ENCODE results near the gene TAGLN. TPM values are rescaled to one million over a fixed set of nuclear protein-coding genes. Genes with fewer than 3 reads are reported as not detected.

Gene TAGLN
- total and polyA plus RNA-seq, 2 of the 8 experiments (the other 6 are each of a cell fraction or from before 2014, with no cell fraction given) = 140 to 300 TPM

DNA sequence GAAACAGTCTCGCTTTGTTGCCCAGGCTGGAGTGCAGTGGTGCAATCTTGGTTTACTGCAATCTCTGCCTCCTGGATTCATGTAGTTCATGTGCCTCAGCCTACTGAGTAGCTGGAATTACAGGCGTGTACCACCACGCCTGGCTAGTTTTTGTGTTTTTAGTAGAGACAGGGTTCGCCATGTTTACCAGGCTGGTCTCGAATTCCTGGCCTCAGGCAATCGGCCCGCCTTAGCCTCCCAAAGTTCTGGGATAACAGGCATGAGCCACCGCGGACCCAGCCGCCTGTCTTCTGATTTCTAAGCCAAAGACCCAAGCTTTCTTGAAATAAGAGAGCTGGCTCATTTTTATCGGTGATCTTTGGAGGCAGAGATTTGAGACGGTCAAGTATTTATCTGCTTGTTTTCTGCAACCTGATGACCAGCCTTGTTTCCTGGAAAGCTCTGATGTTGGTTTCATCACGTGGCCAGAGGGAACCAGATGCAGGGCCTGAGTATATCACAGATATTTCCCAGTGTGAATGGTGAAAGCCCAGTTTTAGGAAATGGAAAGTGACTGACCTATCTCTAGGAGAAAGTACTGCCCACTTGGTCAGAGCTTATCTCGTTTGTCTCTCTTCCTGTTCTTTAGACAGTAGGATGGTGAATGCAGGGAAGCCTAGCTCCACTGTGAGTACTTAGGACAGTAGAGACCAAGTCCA is 26.3 kb upstream of the TAGLN start:
- no peak overlapping the region for H3K4me2 ChIP-seq (ENCODE audit: insufficient read depth in 1 of 2, low read depth in 2 of 2, low read length in 2 of 2)
- no peaks in the 10 kb centered on the region for H3K27me3 ChIP-seq (replicated peaks in 1 of 4; ENCODE audit: control insufficient read depth in 3 of 4, extremely low read depth in 1 of 4, insufficient read depth in 3 of 4, low read length in 3 of 4)
- H3K4ac ChIP-seq (replicated peaks; ENCODE audit: insufficient read length, low read depth, low read length) = no peak overlapping the region
- no peak overlapping the region for H3K9ac ChIP-seq (replicated peaks in 1 of 4; ENCODE audit: extremely low read depth in 1 of 4, low read depth in 3 of 4, low read length in 3 of 4)
- POLR2A ChIA-PET (ENCODE audit: partially characterized antibody) = interaction anchor here (0.8 to 4.3 kb wide), 11 partner anchors 9 to 76 kb away, joined by 3 to 35 read pairs (median 5); partner anchors contain the start of genes PAFAH1B2, PCSK7 and TAGLN
- H4K5ac ChIP-seq (ENCODE audit: insufficient read length, low read depth, low read length) = no peak overlapping the region
- CTCF ChIA-PET (ENCODE audit: partially characterized antibody) = interaction anchor here (0.5 to 2.8 kb wide), 14 partner anchors 8 to 1395 kb away, joined by 3 to 24 read pairs (median 3); partner anchors contain the start of genes PAFAH1B2 and PCSK7
- H4K20me1 ChIP-seq (replicated peaks in 1 of 2; ENCODE audit: control insufficient read depth in 1 of 2, insufficient read depth in 2 of 2, low read length in 2 of 2) = peaks cover 0 to 3% of the 10 kb centered on the region in 2 experiments
- no peak overlapping the region for H3K18ac ChIP-seq (ENCODE audit: extremely low read depth, low read length)
- FAIRE-seq (no peak), DNase-seq (ENCODE audit: low read depth in 1 of 2, low spot score in 2 of 2) (no peak)
- H3K36me3 ChIP-seq (ENCODE audit: control insufficient read depth in 2 of 4, insufficient read depth in 4 of 4, low read length in 3 of 4) = peaks cover 2 to 29% (median 15%) of the 10 kb centered on the region in 4 experiments; a peak in 5 of 8 replicates
- H2BK15ac ChIP-seq (ENCODE audit: low read length) = no peak overlapping the region
- no peaks in the 10 kb centered on the region for H3K9me3 ChIP-seq (ENCODE audit: insufficient read depth in 2 of 2, low read depth in 1 of 2, low read length in 1 of 2)
- H4K8ac ChIP-seq (ENCODE audit: extremely low read depth, insufficient read depth, low read length) = no peak overlapping the region
- no peak overlapping the region for H2BK12ac ChIP-seq (ENCODE audit: low read depth, low read length)
- H2BK120ac ChIP-seq (replicated peaks; ENCODE audit: low read depth, low read length) = no peak overlapping the region
- no peak overlapping the region for H3K56ac ChIP-seq (replicated peaks; ENCODE audit: insufficient read length, low read depth, low read length)
- no peak overlapping the region for H2AFZ ChIP-seq (ENCODE audit: low read length)
- no peak overlapping the region for H3K27ac ChIP-seq (ENCODE audit: low read depth, low read length)
- H3K14ac ChIP-seq (ENCODE audit: insufficient read length) = no peak overlapping the region
- no peaks in the 10 kb centered on the region for H3K79me2 ChIP-seq (ENCODE audit: control insufficient read depth in 1 of 2, insufficient read depth in 2 of 2, low read length in 2 of 2)
- 92% methylated on average over 14 of the region's 14 CpGs; no CpG with 5 or more reads in 1 of the 2 experiments for WGBS, 2 experiments (ENCODE audit: extremely low coverage in 1 of 2, insufficient coverage in 1 of 2, insufficient read length in 1 of 2, insufficient replicate concordance in 2 of 2, low coverage in 1 of 2, low lambda C conversion rate in 2 of 2, missing lambda C conversion rate in 1 of 2)
- H4K91ac ChIP-seq (replicated peaks; ENCODE audit: insufficient read length, low read length) = no peak overlapping the region
- no peaks in the 10 kb centered on the region for H3K23me2 ChIP-seq (ENCODE audit: low read depth, low read length)
- no peaks in the 10 kb centered on the region; the same call in 1 of the 2 replicates for H3K79me1 ChIP-seq (ENCODE audit: low read depth, low read length)
- H3K23ac ChIP-seq (ENCODE audit: insufficient read length) = no peak overlapping the region
- H3K4me3 ChIP-seq (ENCODE audit: extremely low read depth in 1 of 4, insufficient read depth in 2 of 4, low read depth in 3 of 4, low read length in 4 of 4) = no peak overlapping the region
- H2BK20ac ChIP-seq (ENCODE audit: low read length) = no peak overlapping the region
- no peak overlapping the region for H2AK5ac ChIP-seq (ENCODE audit: low read depth, low read length)
- H2BK5ac ChIP-seq (ENCODE audit: low read depth, low read length) = no peak overlapping the region
- TF ChIP-seq ASH2L (IDR thresholded peaks at IDR 0.05; ENCODE audit: low read length) = no peak
- no peak for TF ChIP-seq NANOG (IDR thresholded peaks at IDR 0.05; ENCODE audit: insufficient read depth, low read depth, low read length, poor library complexity, severe bottlenecking)
- TF ChIP-seq, protein P1, sequence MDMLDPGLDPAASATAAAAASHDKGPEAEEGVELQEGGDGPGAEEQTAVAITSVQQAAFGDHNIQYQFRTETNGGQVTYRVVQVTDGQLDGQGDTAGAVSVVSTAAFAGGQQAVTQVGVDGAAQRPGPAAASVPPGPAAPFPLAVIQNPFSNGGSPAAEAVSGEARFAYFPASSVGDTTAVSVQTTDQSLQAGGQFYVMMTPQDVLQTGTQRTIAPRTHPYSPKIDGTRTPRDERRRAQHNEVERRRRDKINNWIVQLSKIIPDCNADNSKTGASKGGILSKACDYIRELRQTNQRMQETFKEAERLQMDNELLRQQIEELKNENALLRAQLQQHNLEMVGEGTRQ (IDR thresholded peaks at IDR 0.05; ENCODE audit: low read length) = no peak
- TF ChIP-seq SP2 (IDR thresholded peaks at IDR 0.05; ENCODE audit: low read length) = no peak
- TF ChIP-seq KDM1A (IDR thresholded peaks at IDR 0.05; ENCODE audit: borderline replicate concordance, low read length) = no peak
- no peaks in the 10 kb centered on the region for H3K4me1 ChIP-seq (replicated peaks in 1 of 4; ENCODE audit: control insufficient read depth in 3 of 4, insufficient read depth in 4 of 4, low read length in 3 of 4)
